SK-N-SH treated with all-trans-retinoic acid at 6 μM for 48 hours (cell line): Measurements from ENCODE around the gene PRDX6.

Source experiments
- ISL1 ChIP-seq: fragments of 250-450 bp; sonication (Bioruptor Pico); IDR thresholded peaks from 2 replicates; pipeline ENCODE4 v2.1.2; 2022; ENCODE audit warnings: mild to moderate bottlenecking, moderate library complexity
- PATZ1 ChIP-seq: fragments of 250-450 bp; sonication (Bioruptor Pico); IDR thresholded peaks from 2 replicates; pipeline ENCODE4 v1.8.0; 2020; ENCODE audit warnings: mild to moderate bottlenecking, moderate library complexity, borderline replicate concordance
- TCF4 ChIP-seq: fragments of 250-450 bp; sonication (Bioruptor Pico); IDR thresholded peaks from 2 replicates; pipeline ENCODE4 v1.8.0; 2021; ENCODE audit warnings: mild to moderate bottlenecking, moderate library complexity, borderline replicate concordance
- TOX ChIP-seq: fragments of 250-450 bp; sonication (Bioruptor Pico); IDR thresholded peaks from 2 replicates; pipeline ENCODE4 v1.8.0; 2021; ENCODE audit warnings: mild to moderate bottlenecking, moderate library complexity, borderline replicate concordance
- ZFP30 ChIP-seq: fragments of 450-650 bp; formaldehyde crosslinking; IDR thresholded peaks from 2 replicates; pipeline ENCODE4 v1.5.0; 2022; ENCODE audit warnings: mild to moderate bottlenecking, moderate library complexity
- ZNF70 ChIP-seq: fragments of 450-650 bp; formaldehyde crosslinking; IDR thresholded peaks from 2 replicates; pipeline ENCODE4 v1.5.0; 2020; ENCODE audit warnings: mild to moderate bottlenecking, moderate library complexity
- ZNF8 ChIP-seq: fragments of 450-650 bp; formaldehyde crosslinking; IDR thresholded peaks from 2 replicates; pipeline ENCODE4 v1.5.0; 2020; ENCODE audit warnings: mild to moderate bottlenecking, moderate library complexity
- TF ChIP-seq, protein P1 (sequence below): fragments of 250-450 bp; sonication (Bioruptor Pico); IDR thresholded peaks from 2 replicates; pipeline ENCODE4 v1.8.0; 2021; ENCODE audit warnings: low read depth, mild to moderate bottlenecking, moderate library complexity, borderline replicate concordance

- TF ChIP-seq, protein P1, sequence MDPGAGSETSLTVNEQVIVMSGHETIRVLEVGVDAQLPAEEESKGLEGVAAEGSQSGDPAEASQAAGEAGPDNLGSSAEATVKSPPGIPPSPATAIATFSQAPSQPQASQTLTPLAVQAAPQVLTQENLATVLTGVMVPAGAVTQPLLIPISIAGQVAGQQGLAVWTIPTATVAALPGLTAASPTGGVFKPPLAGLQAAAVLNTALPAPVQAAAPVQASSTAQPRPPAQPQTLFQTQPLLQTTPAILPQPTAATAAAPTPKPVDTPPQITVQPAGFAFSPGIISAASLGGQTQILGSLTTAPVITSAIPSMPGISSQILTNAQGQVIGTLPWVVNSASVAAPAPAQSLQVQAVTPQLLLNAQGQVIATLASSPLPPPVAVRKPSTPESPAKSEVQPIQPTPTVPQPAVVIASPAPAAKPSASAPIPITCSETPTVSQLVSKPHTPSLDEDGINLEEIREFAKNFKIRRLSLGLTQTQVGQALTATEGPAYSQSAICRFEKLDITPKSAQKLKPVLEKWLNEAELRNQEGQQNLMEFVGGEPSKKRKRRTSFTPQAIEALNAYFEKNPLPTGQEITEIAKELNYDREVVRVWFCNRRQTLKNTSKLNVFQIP (CRISPR knock-in tag) = no peak
- TF ChIP-seq ZNF8 (CRISPR knock-in tag) (no peak), TCF4 (CRISPR knock-in tag) (no peak), ZFP30 (no peak), PATZ1 (CRISPR knock-in tag) (no peak), ISL1 (CRISPR knock-in tag) (no peak), TOX (no peak), ZNF70 (CRISPR knock-in tag) (no peak)
Observed at GRCh38 chr1:173432331-173432730, 44.8 kb upstream of the PRDX6 start.
